Measurements from ENCODE around the gene LHX6.

DNA sequence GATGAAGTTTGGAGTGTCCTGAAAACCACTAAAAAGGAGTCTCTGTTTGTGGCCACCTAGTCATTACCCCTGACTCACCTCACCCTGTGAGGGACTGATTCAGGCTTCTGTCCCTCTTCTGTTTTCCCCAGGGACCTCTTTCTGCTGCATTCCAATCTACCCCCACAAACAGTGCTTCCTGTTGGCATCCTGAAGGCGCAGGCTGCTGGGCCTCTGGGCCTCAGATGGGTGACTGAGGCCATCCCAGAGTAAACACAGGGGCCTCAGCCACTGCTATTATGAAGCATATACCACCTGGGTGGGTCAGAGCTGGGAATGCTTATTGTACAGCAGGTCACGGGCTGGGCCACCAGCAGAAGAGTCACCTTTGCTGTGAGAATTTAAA, 49.1 kb downstream of the LHX6 start:
- TF ChIP-seq GATA2 (IDR thresholded peaks at IDR 0.05; ENCODE audit: low read depth, low read length) (no peak), GATA3 (IDR thresholded peaks at IDR 0.05; ENCODE audit: low read depth, low read length) (no peak)

All from SH-SY5Y (cell line).